Smooth muscle cell (in vitro differentiated cells): Measurements from ENCODE around the gene TIMM50. TPM values are rescaled to one million over a fixed set of nuclear protein-coding genes. Genes with fewer than 3 reads are reported as not detected.

Experiments
- DNase-seq: peaks from one replicate; lab custom pipeline; 2025; ENCODE audit not compliant: unreplicated experiment; lab: John Stamatoyannopoulos, UW
- H2AFZ ChIP-seq: fragments of 200-600 bp; sonication (generic); 2 replicates; pipeline ENCODE4 v1.6.0; 2016; ENCODE audit warnings: antibody characterized with exemption, low read depth, mild to moderate bottlenecking
- H3F3A ChIP-seq: fragments of 200-600 bp; sonication (generic); 2 replicates; pipeline ENCODE4 v1.6.0; 2017; ENCODE audit warnings: antibody characterized with exemption, low read depth
- H3K27ac ChIP-seq: fragments of 200-600 bp; sonication (generic); 2 replicates; pipeline ENCODE4 v1.5.1; 2016; ENCODE audit warnings: low read depth, mild to moderate bottlenecking
- H3K27me3 ChIP-seq: fragments of 200-600 bp; sonication (generic); 2 replicates; pipeline ENCODE4 v1.6.1; 2016; ENCODE audit warnings: low read depth, mild to moderate bottlenecking
- H3K36me3 ChIP-seq: fragments of 200-600 bp; sonication (generic); 2 replicates; pipeline ENCODE4 v1.5.1; 2016; ENCODE audit warnings: low read depth
- H3K4me1 ChIP-seq: fragments of 200-600 bp; sonication (generic); 2 replicates; pipeline ENCODE4 v1.5.1; 2016; ENCODE audit warnings: low read depth
- H3K4me2 ChIP-seq: fragments of 200-600 bp; sonication (generic); 2 replicates; pipeline ENCODE4 v1.6.0; 2016; ENCODE audit warnings: mild to moderate bottlenecking
- H3K4me3 ChIP-seq: fragments of 200-600 bp; sonication (generic); 2 replicates; pipeline ENCODE4 v1.5.1; 2016; ENCODE audit warnings: mild to moderate bottlenecking
- H3K79me2 ChIP-seq: fragments of 200-600 bp; sonication (generic); 2 replicates; pipeline ENCODE4 v1.6.0; 2016; ENCODE audit warnings: low read depth, mild to moderate bottlenecking
- H3K9ac ChIP-seq: fragments of 200-600 bp; sonication (generic); 2 replicates; pipeline ENCODE4 v1.6.0; 2016; ENCODE audit warnings: low read depth
- H3K9me3 ChIP-seq: fragments of 200-600 bp; sonication (generic); replicated peaks from 2 replicates; pipeline ENCODE4 v1.5.1; 2016; ENCODE audit warnings: low read depth
- H4K20me1 ChIP-seq: fragments of 200-600 bp; sonication (generic); 2 replicates; pipeline ENCODE4 v1.6.0; 2016; ENCODE audit warnings: low read depth
- CTCF ChIP-seq: fragments of 200-600 bp; sonication (generic); IDR thresholded peaks from 2 replicates; pipeline ENCODE4 v1.5.1; 2017; ENCODE audit warnings: borderline replicate concordance, mild to moderate bottlenecking, antibody characterized with exemption; ENCODE audit not compliant: insufficient read depth, poor library complexity, severe bottlenecking
- WGBS: methylation state at CpG from one replicate; pipeline ENCODE4 v1.1.7; 2016; ENCODE audit warnings: low lambda C conversion rate; 5-methylcytosine and 5-hydroxymethylcytosine counted together
- polyA plus RNA-seq: library from polyadenylated mRNA; unstranded; fragments of >200 nt; fragmentation: Nextera tagmentation; extraction: Ambion mirVana; gene quantifications from 2 replicates; pipeline ENCODE4 v1.2.1, GENCODE V29; 2016
- total RNA-seq: library from RNA; depleted of rRNA; stranded (reverse); fragments of >200 nt; gene quantifications from 2 replicates; pipeline ENCODE4 v1.2.3, GENCODE V29; 2014

Gene TIMM50
- total and polyA plus RNA-seq, 2 experiments from 2014 or later, result 66.1 to 108 TPM

GRCh38 chr19:39506944-39507714 lies 26.5 kb downstream of the TIMM50 start:
- Histone ChIP-seq H3K9ac (no peak overlapping the region), H3K27ac (no peak overlapping the region), H3K9me3 (no peaks in the 10 kb centered on the region), H3K4me3 (peak overlapping the region; percentile 48), H2AFZ (peak overlapping the region; percentile 88), H4K20me1 (no peaks in the 10 kb centered on the region), H3K4me2 (peak overlapping the region; percentile 85), H3K36me3 (no peaks in the 10 kb centered on the region), H3K79me2 (no peaks in the 10 kb centered on the region), H3K27me3 (peaks cover 45% of the 10 kb centered on the region), H3F3A (no peaks in the 10 kb centered on the region), H3K4me1 (peaks cover 8% of the 10 kb centered on the region)
- DNase-seq, result no peak
- WGBS, result 3% methylated on average over 88 of the region's 96 CpGs
- TF ChIP-seq CTCF, result no peak

- Histone ChIP-seq H3K4me1 (peaks cover 8% of the 10 kb centered on the region), H3K27me3 (peaks cover 50% of the 10 kb centered on the region), H4K20me1 (no peaks in the 10 kb centered on the region), H3K27ac (no peak overlapping the region), H3K36me3 (no peaks in the 10 kb centered on the region), H2AFZ (peak overlapping the region; percentile 88), H3K4me3 (peak overlapping the region; percentile 48), H3K9me3 (no peaks in the 10 kb centered on the region), H3F3A (no peaks in the 10 kb centered on the region), H3K79me2 (no peaks in the 10 kb centered on the region), H3K9ac (no peak overlapping the region), H3K4me2 (peak overlapping the region; percentile 85)
- DNase-seq, result no peak
- 42% methylated on average over 24 of the region's 24 CpGs for WGBS
- TF ChIP-seq CTCF, result no peak
Measured at GRCh38 chr19:39507715-39508364, 27.2 kb downstream of the TIMM50 start.

- no peak overlapping the region for H3K4me3 ChIP-seq
- peaks cover 8% of the 10 kb centered on the region for H3K4me1 ChIP-seq
- no peaks in the 10 kb centered on the region for H3K9me3 ChIP-seq
- DNase-seq, result no peak
- no peaks in the 10 kb centered on the region for H4K20me1 ChIP-seq
- no peaks in the 10 kb centered on the region for H3K79me2 ChIP-seq
- no peak overlapping the region for H3K27ac ChIP-seq
- H3K27me3 ChIP-seq, result peaks cover 52% of the 10 kb centered on the region
- TF ChIP-seq CTCF, result no peak
- no peaks in the 10 kb centered on the region for H3F3A ChIP-seq
- H3K9ac ChIP-seq, result no peak overlapping the region
- no peaks in the 10 kb centered on the region for H3K36me3 ChIP-seq
- no peak overlapping the region for H2AFZ ChIP-seq
- no peak overlapping the region for H3K4me2 ChIP-seq
- 88% methylated on average over 9 of the region's 9 CpGs for WGBS
Measured at GRCh38 chr19:39508629-39509028, 28.0 kb downstream of the TIMM50 start.
